Activated CD8-positive, alpha-beta T cell treated with anti-CD3 and anti-CD28 coated beads for 36 hours (primary cell): ENCODE results near the gene CFLAR. TPM values are rescaled to one million over a fixed set of nuclear protein-coding genes. Genes with fewer than 3 reads are reported as not detected.

ENCODE experiments used
- ATAC-seq: fragments of 200-7000 bp; cut with Tn5 transposase; one replicate; pipeline ENCODE4 v1.10.0; 2021; ENCODE audit warnings: mild to moderate bottlenecking, moderate library complexity
- CTCF ChIA-PET: fragments of 350-600 bp; sonication (Branson Sonifier 250); formaldehyde crosslinking; loops from one replicate; lab custom pipeline; 2021; ENCODE audit warnings: antibody characterized with exemption; lab: Charles Lee
- POLR2A ChIA-PET: fragments of 350-600 bp; sonication (Branson Sonifier 250); formaldehyde crosslinking; loops from one replicate; lab custom pipeline; 2021; ENCODE audit warnings: antibody characterized with exemption; lab: Charles Lee
- DNase-seq: peaks from one replicate; pipeline ENCODE4 v3.0.0-alpha.2; 2020
- H3K27ac Mint-ChIP-seq: one replicate; pipeline ENCODE4 v1.8.0; 2021; ENCODE audit warnings: mild to moderate bottlenecking, mixed read lengths
- H3K27me3 Mint-ChIP-seq: one replicate; pipeline ENCODE4 v1.8.0; 2021; ENCODE audit warnings: mixed read lengths
- H3K36me3 Mint-ChIP-seq: one replicate; pipeline ENCODE4 v1.8.0; 2021; ENCODE audit warnings: low read depth, mixed read lengths
- H3K4me1 Mint-ChIP-seq: one replicate; pipeline ENCODE4 v1.8.0; 2021; ENCODE audit warnings: low read depth, mixed read lengths
- H3K4me3 Mint-ChIP-seq: one replicate; pipeline ENCODE4 v1.8.0; 2021; ENCODE audit warnings: mild to moderate bottlenecking, moderate library complexity, mixed read lengths
- H3K9me3 Mint-ChIP-seq: one replicate; pipeline ENCODE4 v1.8.0; 2021; ENCODE audit warnings: mixed read lengths
- CTCF ChIP-seq: fragments of 200-600 bp; IDR thresholded peaks from one replicate; pipeline ENCODE4 v1.8.0; 2022; ENCODE audit warnings: antibody characterized with exemption, mild to moderate bottlenecking
- intact Hi-C: fragments of 100-400 bp; cut with micrococcal nuclease; formaldehyde crosslinking; loops from one replicate; pipeline ENCODE4 v1.10.0; 2022
- total RNA-seq, 2 experiments: library from RNA; stranded (reverse); gene quantifications; one replicate each; pipeline ENCODE4 v1.2.3, GENCODE V29; 2021

Gene CFLAR
- total RNA-seq, 2 experiments from 2014 or later: 222 to 229 TPM

GRCh38 chr2:201128033-201128432 is 12.1 kb downstream of the CFLAR start:
- H3K9me3 Mint-ChIP-seq: no peaks in the 10 kb centered on the region
- H3K4me1 Mint-ChIP-seq: peaks cover 64% of the 10 kb centered on the region
- TF ChIP-seq CTCF: no peak
- intact Hi-C loops: no loop called here
- peak overlapping the region; percentile 92 for H3K27ac Mint-ChIP-seq
- ATAC-seq: no peak
- H3K4me3 Mint-ChIP-seq: peak overlapping the region; percentile 95
- ChIA-PET CTCF (interaction anchor here (1.2 to 5.9 kb wide), 2 partner anchors 11 to 30 kb away, joined by 5 to 93 read pairs; partner anchors contain the start of gene CFLAR), POLR2A (interaction anchor here (0.7 to 2.6 kb wide), 3 partner anchors 165 to 267 kb away, joined by 3 to 14 read pairs (median 3); partner anchors contain the start of genes CLK1 and ORC2)
- no peak for DNase-seq
- H3K36me3 Mint-ChIP-seq: peaks cover 72% of the 10 kb centered on the region
- no peaks in the 10 kb centered on the region for H3K27me3 Mint-ChIP-seq

- no peaks in the 10 kb centered on the region for H3K27me3 Mint-ChIP-seq
- peaks cover 59% of the 10 kb centered on the region for H3K4me1 Mint-ChIP-seq
- TF ChIP-seq CTCF: no peak
- ChIA-PET POLR2A (interaction anchor here (0.6 to 3.4 kb wide), 9 partner anchors 17 to 1138 kb away, joined by 3 to 21 read pairs (median 3); partner anchors contain the start of genes CLK1, HYCC2, NDUFB3 and ORC2), CTCF (interaction anchor here (1.2 to 5.9 kb wide), 7 partner anchors 8 to 103 kb away, joined by 3 to 93 read pairs (median 7); partner anchors contain the start of genes CASP10 and CFLAR)
- H3K27ac Mint-ChIP-seq: peak overlapping the region; percentile 98
- H3K4me3 Mint-ChIP-seq: peak overlapping the region; percentile 95
- H3K9me3 Mint-ChIP-seq: no peaks in the 10 kb centered on the region
- intact Hi-C loops: no loop called here
- peaks cover 75% of the 10 kb centered on the region for H3K36me3 Mint-ChIP-seq
- DNase-seq (peak; percentile 68), ATAC-seq (peak; percentile 14)
Observed at GRCh38 chr2:201128933-201129505, 13.1 kb downstream of the CFLAR start.

GRCh38 chr2:201130524-201131186 is 14.7 kb downstream of the CFLAR start:
- peak overlapping the region; percentile 98 for H3K27ac Mint-ChIP-seq
- TF ChIP-seq CTCF: no peak
- H3K9me3 Mint-ChIP-seq: no peaks in the 10 kb centered on the region
- ChIA-PET POLR2A (interaction anchor here (0.8 to 4.4 kb wide), 11 partner anchors 12 to 317 kb away, joined by 3 to 21 read pairs (median 4); partner anchors contain the start of genes CLK1, HYCC2, NDUFB3 and NIF3L1), CTCF (interaction anchor here (0.8 to 5.9 kb wide), 12 partner anchors 10 to 102 kb away, joined by 3 to 93 read pairs (median 5); partner anchors contain the start of genes CASP10 and CFLAR)
- H3K4me3 Mint-ChIP-seq: peak overlapping the region; percentile 95
- ATAC-seq: peak; percentile 42
- H3K27me3 Mint-ChIP-seq: no peaks in the 10 kb centered on the region
- peaks cover 74% of the 10 kb centered on the region for H3K36me3 Mint-ChIP-seq
- peak; percentile 61 for DNase-seq
- peaks cover 55% of the 10 kb centered on the region for H3K4me1 Mint-ChIP-seq
- intact Hi-C loops: loop anchor here (1.0 kb wide), 1 partner anchor 13 kb away; no protein-coding TSS in a partner anchor

GRCh38 chr2:201132518-201132917 is 16.6 kb downstream of the CFLAR start:
- Mint-ChIP-seq H3K36me3 (peaks cover 78% of the 10 kb centered on the region), H3K27ac (peak overlapping the region; percentile 98), H3K4me1 (peaks cover 54% of the 10 kb centered on the region), H3K9me3 (no peaks in the 10 kb centered on the region), H3K27me3 (no peaks in the 10 kb centered on the region), H3K4me3 (peak overlapping the region; percentile 95)
- DNase-seq (no peak), ATAC-seq (peak; percentile 9)
- CTCF ChIA-PET: interaction anchor here (1.3 to 5.9 kb wide), 9 partner anchors 9 to 169 kb away, joined by 3 to 93 read pairs (median 6); partner anchors contain the start of genes CFLAR and ORC2
- intact Hi-C loops: no loop called here
- TF ChIP-seq CTCF: no peak
- POLR2A ChIA-PET: interaction anchor here (0.7 to 4.4 kb wide), 10 partner anchors 10 to 268 kb away, joined by 3 to 20 read pairs (median 4); partner anchors contain the start of genes CASP10 and CLK1
